ENCODE measurements around the gene PDHB.

DNA sequence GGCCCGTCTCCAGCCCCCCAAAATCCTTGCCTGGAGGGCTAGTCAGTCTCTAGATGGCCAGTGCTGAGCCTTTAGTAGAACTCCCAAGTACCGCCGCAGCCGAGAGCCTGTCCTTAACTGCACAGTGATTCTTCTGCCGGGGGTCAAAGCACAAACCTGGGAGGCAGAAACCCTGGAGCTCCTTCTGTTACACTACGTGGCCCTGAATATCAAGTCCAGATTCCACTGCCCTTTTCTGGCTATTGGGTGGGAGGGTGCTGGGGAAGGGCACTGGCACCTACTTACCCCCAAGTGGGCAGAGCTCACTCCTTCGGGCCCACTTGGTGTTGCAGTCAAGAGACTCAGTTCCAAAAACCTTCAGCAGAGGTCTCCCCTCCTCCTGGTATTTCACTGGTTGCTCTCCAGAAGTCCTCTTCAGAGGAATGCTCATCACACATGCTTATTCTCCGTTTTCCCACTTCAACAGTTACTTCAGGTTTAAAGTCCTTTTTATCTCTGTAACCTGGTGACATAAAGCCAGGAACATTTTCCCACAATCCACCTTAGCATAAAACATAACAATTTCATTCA is 10.8 kb downstream of the PDHB start:
- TF ChIP-seq POLR2A (IDR thresholded peaks at IDR 0.05), result no peak
- TF ChIP-seq, protein P1, sequence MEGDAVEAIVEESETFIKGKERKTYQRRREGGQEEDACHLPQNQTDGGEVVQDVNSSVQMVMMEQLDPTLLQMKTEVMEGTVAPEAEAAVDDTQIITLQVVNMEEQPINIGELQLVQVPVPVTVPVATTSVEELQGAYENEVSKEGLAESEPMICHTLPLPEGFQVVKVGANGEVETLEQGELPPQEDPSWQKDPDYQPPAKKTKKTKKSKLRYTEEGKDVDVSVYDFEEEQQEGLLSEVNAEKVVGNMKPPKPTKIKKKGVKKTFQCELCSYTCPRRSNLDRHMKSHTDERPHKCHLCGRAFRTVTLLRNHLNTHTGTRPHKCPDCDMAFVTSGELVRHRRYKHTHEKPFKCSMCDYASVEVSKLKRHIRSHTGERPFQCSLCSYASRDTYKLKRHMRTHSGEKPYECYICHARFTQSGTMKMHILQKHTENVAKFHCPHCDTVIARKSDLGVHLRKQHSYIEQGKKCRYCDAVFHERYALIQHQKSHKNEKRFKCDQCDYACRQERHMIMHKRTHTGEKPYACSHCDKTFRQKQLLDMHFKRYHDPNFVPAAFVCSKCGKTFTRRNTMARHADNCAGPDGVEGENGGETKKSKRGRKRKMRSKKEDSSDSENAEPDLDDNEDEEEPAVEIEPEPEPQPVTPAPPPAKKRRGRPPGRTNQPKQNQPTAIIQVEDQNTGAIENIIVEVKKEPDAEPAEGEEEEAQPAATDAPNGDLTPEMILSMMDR (IDR thresholded peaks at IDR 0.05 in 4 of 5, conservative IDR thresholded peaks at IDR 0.05 in 1 of 5), result no peak
